ENCODE results near the gene FAM187B.

DNA sequence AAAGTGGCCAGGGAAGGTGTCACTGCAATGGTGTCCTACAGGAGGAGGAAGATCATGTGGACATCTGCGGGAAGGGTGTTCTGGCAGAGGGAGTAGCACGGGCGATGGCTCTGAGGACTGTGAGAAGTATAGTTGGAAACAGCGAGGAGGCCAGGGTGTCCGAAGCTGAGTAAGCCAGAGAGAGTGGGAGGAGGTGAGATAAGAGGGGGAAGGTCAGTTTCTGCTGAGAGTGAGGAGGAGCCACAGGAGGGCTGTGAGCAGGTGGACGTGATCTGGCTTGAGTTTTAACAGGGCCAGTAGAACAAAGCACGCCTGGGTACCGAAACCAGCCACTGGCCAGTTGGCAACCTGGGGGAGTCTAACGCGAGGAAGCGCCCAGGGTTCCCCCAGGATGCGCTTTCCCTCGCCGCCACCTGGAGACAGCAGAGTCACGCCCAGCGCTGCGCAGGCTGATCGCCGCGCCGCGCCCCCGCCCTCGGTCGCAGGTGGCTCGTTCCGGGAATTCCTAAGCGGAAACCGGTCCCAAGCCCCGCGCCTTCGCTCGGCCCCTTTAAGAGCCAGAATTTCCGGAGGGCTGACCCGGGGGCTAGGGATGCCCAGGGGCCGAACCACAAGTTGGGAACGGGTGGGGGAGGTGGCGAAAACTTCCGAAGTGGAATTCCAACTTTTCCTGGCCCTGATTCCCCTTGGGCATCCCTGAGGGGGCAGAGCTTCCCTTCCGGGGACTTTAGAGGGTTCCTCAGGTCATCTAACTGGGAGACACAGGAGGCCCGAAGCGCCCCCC lies 19.2 kb upstream of the FAM187B start:
- TF ChIP-seq, protein P1, sequence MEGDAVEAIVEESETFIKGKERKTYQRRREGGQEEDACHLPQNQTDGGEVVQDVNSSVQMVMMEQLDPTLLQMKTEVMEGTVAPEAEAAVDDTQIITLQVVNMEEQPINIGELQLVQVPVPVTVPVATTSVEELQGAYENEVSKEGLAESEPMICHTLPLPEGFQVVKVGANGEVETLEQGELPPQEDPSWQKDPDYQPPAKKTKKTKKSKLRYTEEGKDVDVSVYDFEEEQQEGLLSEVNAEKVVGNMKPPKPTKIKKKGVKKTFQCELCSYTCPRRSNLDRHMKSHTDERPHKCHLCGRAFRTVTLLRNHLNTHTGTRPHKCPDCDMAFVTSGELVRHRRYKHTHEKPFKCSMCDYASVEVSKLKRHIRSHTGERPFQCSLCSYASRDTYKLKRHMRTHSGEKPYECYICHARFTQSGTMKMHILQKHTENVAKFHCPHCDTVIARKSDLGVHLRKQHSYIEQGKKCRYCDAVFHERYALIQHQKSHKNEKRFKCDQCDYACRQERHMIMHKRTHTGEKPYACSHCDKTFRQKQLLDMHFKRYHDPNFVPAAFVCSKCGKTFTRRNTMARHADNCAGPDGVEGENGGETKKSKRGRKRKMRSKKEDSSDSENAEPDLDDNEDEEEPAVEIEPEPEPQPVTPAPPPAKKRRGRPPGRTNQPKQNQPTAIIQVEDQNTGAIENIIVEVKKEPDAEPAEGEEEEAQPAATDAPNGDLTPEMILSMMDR (IDR thresholded peaks at IDR 0.05) = peak in 1 of 3 experiments; percentile 4
- no peak for TF ChIP-seq POLR2A (IDR thresholded peaks at IDR 0.05)
